Measurements from ENCODE around the gene WDHD1.
A peak's percentile ranks its signal among the peaks of the same experiment; 100 is the strongest.
"Not testable (repeated sequence)": the region's sequence is repeated elsewhere in the genome, so short reads cannot be mapped to it uniquely, and the experiment has no call there.

The WDHD1 gene

GRCh38 chr14:55048900-55049436, 22.1 kb upstream of the WDHD1 start:
- no peak overlapping the region for H3K27ac ChIP-seq (ENCODE audit: insufficient read depth in 1 of 2, low read depth in 1 of 2, low read length in 2 of 2, poor library complexity in 1 of 2, severe bottlenecking in 2 of 2)
- H3K27me3 ChIP-seq (replicated peaks in 2 of 5; ENCODE audit: control insufficient read depth in 4 of 5, insufficient read depth in 5 of 5, low read length in 4 of 5) = no peaks in the 10 kb centered on the region
- ChIA-PET CTCF (no interaction called here), POLR2A (no interaction called here)
- H3K36me3 ChIP-seq (ENCODE audit: control insufficient read depth in 4 of 4, insufficient read depth in 4 of 4, low read length in 3 of 4) = peaks cover 0 to 8% (median 4%) of the 10 kb centered on the region in 4 experiments
- H3K4me3 ChIP-seq (ENCODE audit: control insufficient read depth in 1 of 7, extremely low read depth in 1 of 7, insufficient read depth in 4 of 7, low read depth in 2 of 7, low read length in 6 of 7) = no peak overlapping the region
- no CpG with 5 or more reads among the region's 2 CpGs for WGBS (ENCODE audit: insufficient coverage)
- peaks cover 11 to 24% (median 19%) of the 10 kb centered on the region in 4 experiments for H3K4me1 ChIP-seq (ENCODE audit: control extremely low read depth in 1 of 4, control insufficient read depth in 4 of 4, insufficient read depth in 4 of 4, low read length in 3 of 4)
- no peaks in the 10 kb centered on the region for H3K9me3 ChIP-seq (ENCODE audit: control extremely low read depth in 1 of 5, control insufficient read depth in 4 of 5, insufficient read depth in 2 of 5, low read depth in 1 of 5, low read length in 4 of 5)
- no peak for DNase-seq

- Histone ChIP-seq H3K27ac (ENCODE audit: insufficient read depth in 1 of 2, low read depth in 1 of 2, low read length in 2 of 2, poor library complexity in 1 of 2, severe bottlenecking in 2 of 2) (no peak overlapping the region), H3K9me3 (ENCODE audit: control extremely low read depth in 1 of 5, control insufficient read depth in 4 of 5, insufficient read depth in 2 of 5, low read depth in 1 of 5, low read length in 4 of 5) (no peaks in the 10 kb centered on the region), H3K4me3 (ENCODE audit: control insufficient read depth in 1 of 7, extremely low read depth in 1 of 7, insufficient read depth in 4 of 7, low read depth in 2 of 7, low read length in 6 of 7) (no peak overlapping the region), H3K4me1 (ENCODE audit: control extremely low read depth in 1 of 4, control insufficient read depth in 4 of 4, insufficient read depth in 4 of 4, low read length in 3 of 4) (peaks cover 4 to 14% (median 9%) of the 10 kb centered on the region in 4 experiments), H3K27me3 (replicated peaks in 2 of 5; ENCODE audit: control insufficient read depth in 4 of 5, insufficient read depth in 5 of 5, low read length in 4 of 5) (no peaks in the 10 kb centered on the region), H3K36me3 (ENCODE audit: control insufficient read depth in 4 of 4, insufficient read depth in 4 of 4, low read length in 3 of 4) (peaks cover 0 to 16% (median 7%) of the 10 kb centered on the region in 4 experiments)
- DNase-seq = no peak
- ChIA-PET CTCF (no interaction called here), POLR2A (interaction anchor here (0.6 to 1.2 kb wide), 2 partner anchors 18 to 19 kb away, joined by 3 to 4 read pairs; no protein-coding TSS in a partner anchor)
- WGBS (ENCODE audit: insufficient coverage) = 87% methylated on average over 4 of the region's 5 CpGs
Observed at GRCh38 chr14:55047301-55048053, 20.6 kb upstream of the WDHD1 start.

GRCh38 chr14:55045087-55045486, 18.2 kb upstream of the WDHD1 start:
- H3K4me1 ChIP-seq (ENCODE audit: control extremely low read depth in 1 of 4, control insufficient read depth in 4 of 4, insufficient read depth in 4 of 4, low read length in 3 of 4) = peaks cover 0 to 3% (median 0%) of the 10 kb centered on the region in 4 experiments
- H3K27me3 ChIP-seq (replicated peaks in 2 of 5; ENCODE audit: control insufficient read depth in 4 of 5, insufficient read depth in 5 of 5, low read length in 4 of 5) = no peaks in the 10 kb centered on the region
- H3K9me3 ChIP-seq (ENCODE audit: control extremely low read depth in 1 of 5, control insufficient read depth in 4 of 5, insufficient read depth in 2 of 5, low read depth in 1 of 5, low read length in 4 of 5) = no peaks in the 10 kb centered on the region
- peaks cover 0 to 16% (median 7%) of the 10 kb centered on the region in 4 experiments for H3K36me3 ChIP-seq (ENCODE audit: control insufficient read depth in 4 of 4, insufficient read depth in 4 of 4, low read length in 3 of 4)
- DNase-seq = no peak
- ChIA-PET POLR2A (no interaction called here), CTCF (interaction anchor here (0.9 to 1.5 kb wide), 5 partner anchors 11 to 48 kb away, joined by 3 to 6 read pairs (median 6); no protein-coding TSS in a partner anchor)
- H3K27ac ChIP-seq (ENCODE audit: insufficient read depth in 1 of 2, low read depth in 1 of 2, low read length in 2 of 2, poor library complexity in 1 of 2, severe bottlenecking in 2 of 2) = no peak overlapping the region
- no peak overlapping the region for H3K4me3 ChIP-seq (ENCODE audit: control insufficient read depth in 1 of 7, extremely low read depth in 1 of 7, insufficient read depth in 4 of 7, low read depth in 2 of 7, low read length in 6 of 7)

- Histone ChIP-seq H3K36me3 (ENCODE audit: control insufficient read depth in 4 of 4, insufficient read depth in 4 of 4, low read length in 3 of 4) (peaks cover 0 to 23% (median 7%) of the 10 kb centered on the region in 4 experiments), H3K4me1 (ENCODE audit: control extremely low read depth in 1 of 4, control insufficient read depth in 4 of 4, insufficient read depth in 4 of 4, low read length in 3 of 4) (peaks cover 0 to 3% (median 0%) of the 10 kb centered on the region in 4 experiments), H3K27me3 (replicated peaks in 2 of 5; ENCODE audit: control insufficient read depth in 4 of 5, insufficient read depth in 5 of 5, low read length in 4 of 5) (no peaks in the 10 kb centered on the region), H3K9me3 (ENCODE audit: control extremely low read depth in 1 of 5, control insufficient read depth in 4 of 5, insufficient read depth in 2 of 5, low read depth in 1 of 5, low read length in 4 of 5) (no peaks in the 10 kb centered on the region), H3K27ac (ENCODE audit: insufficient read depth in 1 of 2, low read depth in 1 of 2, low read length in 2 of 2, poor library complexity in 1 of 2, severe bottlenecking in 2 of 2) (no peak overlapping the region), H3K4me3 (ENCODE audit: control insufficient read depth in 1 of 7, extremely low read depth in 1 of 7, insufficient read depth in 4 of 7, low read depth in 2 of 7, low read length in 6 of 7) (no peak overlapping the region)
- no peak for DNase-seq
- 92% methylated on average over 2 of the region's 5 CpGs for WGBS (ENCODE audit: insufficient coverage)
- CTCF ChIA-PET = interaction anchor here (0.6 to 1.2 kb wide), 2 partner anchors 44 to 71 kb away, joined by 3 to 4 read pairs; no protein-coding TSS in a partner anchor
- POLR2A ChIA-PET = no interaction called here
Observed at GRCh38 chr14:55043528-55043927, 16.6 kb upstream of the WDHD1 start.

- no peak overlapping the region for H3K27ac ChIP-seq (ENCODE audit: insufficient read depth in 1 of 2, low read depth in 1 of 2, low read length in 2 of 2, poor library complexity in 1 of 2, severe bottlenecking in 2 of 2)
Observed at GRCh38 chr14:55038708-55039107, 11.8 kb upstream of the WDHD1 start.

GRCh38 chr14:55037995-55038394, 11.1 kb upstream of the WDHD1 start:
- H3K4me1 ChIP-seq (ENCODE audit: control extremely low read depth in 1 of 4, control insufficient read depth in 4 of 4, insufficient read depth in 4 of 4, low read length in 3 of 4); H3K27ac ChIP-seq (ENCODE audit: insufficient read depth in 1 of 2, low read depth in 1 of 2, low read length in 2 of 2, poor library complexity in 1 of 2, severe bottlenecking in 2 of 2); DNase-seq; H3K9me3 ChIP-seq (ENCODE audit: control extremely low read depth in 1 of 5, control insufficient read depth in 4 of 5, insufficient read depth in 2 of 5, low read depth in 1 of 5, low read length in 4 of 5); H3K27me3 ChIP-seq (replicated peaks in 2 of 5; ENCODE audit: control insufficient read depth in 4 of 5, insufficient read depth in 5 of 5, low read length in 4 of 5); H3K4me3 ChIP-seq (ENCODE audit: control insufficient read depth in 1 of 7, extremely low read depth in 1 of 7, insufficient read depth in 4 of 7, low read depth in 2 of 7, low read length in 6 of 7); POLR2A ChIA-PET: not testable (repeated sequence)
- CTCF ChIA-PET = interaction anchor here (1.3 kb wide), 1 partner anchor 13 kb away, joined by 5 read pairs; the partner anchor contains the start of gene MAPK1IP1L
- peaks cover 6 to 26% (median 10%) of the 10 kb centered on the region in 4 experiments for H3K36me3 ChIP-seq (ENCODE audit: control insufficient read depth in 4 of 4, insufficient read depth in 4 of 4, low read length in 3 of 4)

More at GRCh38 chr14:55038708-55039107, 11.8 kb upstream of the WDHD1 start:
- no peaks in the 10 kb centered on the region for H3K27me3 ChIP-seq (replicated peaks in 2 of 5; ENCODE audit: control insufficient read depth in 4 of 5, insufficient read depth in 5 of 5, low read length in 4 of 5)
- POLR2A ChIA-PET = no interaction called here
- no peaks in the 10 kb centered on the region for H3K9me3 ChIP-seq (ENCODE audit: control extremely low read depth in 1 of 5, control insufficient read depth in 4 of 5, insufficient read depth in 2 of 5, low read depth in 1 of 5, low read length in 4 of 5)
- H3K36me3 ChIP-seq (ENCODE audit: control insufficient read depth in 4 of 4, insufficient read depth in 4 of 4, low read length in 3 of 4) = peaks cover 8 to 33% (median 14%) of the 10 kb centered on the region in 4 experiments
- H3K4me1 ChIP-seq (ENCODE audit: control extremely low read depth in 1 of 4, control insufficient read depth in 4 of 4, insufficient read depth in 4 of 4, low read length in 3 of 4) = no peaks in the 10 kb centered on the region
- no peak for DNase-seq
- no peak overlapping the region for H3K4me3 ChIP-seq (ENCODE audit: control insufficient read depth in 1 of 7, extremely low read depth in 1 of 7, insufficient read depth in 4 of 7, low read depth in 2 of 7, low read length in 6 of 7)
- CTCF ChIA-PET = interaction anchor here (1.3 kb wide), 1 partner anchor 13 kb away, joined by 5 read pairs; the partner anchor contains the start of gene MAPK1IP1L

- H3K4me1 ChIP-seq (ENCODE audit: control extremely low read depth in 1 of 4, control insufficient read depth in 4 of 4, insufficient read depth in 4 of 4, low read length in 3 of 4) = peaks cover 11 to 31% (median 21%) of the 10 kb centered on the region in 4 experiments
- H3K36me3 ChIP-seq (ENCODE audit: control insufficient read depth in 4 of 4, insufficient read depth in 4 of 4, low read length in 3 of 4) = peaks cover 0 to 11% (median 3%) of the 10 kb centered on the region in 4 experiments
- no peak overlapping the region for H3K27ac ChIP-seq (ENCODE audit: insufficient read depth in 1 of 2, low read depth in 1 of 2, low read length in 2 of 2, poor library complexity in 1 of 2, severe bottlenecking in 2 of 2)
- peak overlapping the region in 2 of 7 experiments; percentile 29 to 30 for H3K4me3 ChIP-seq (ENCODE audit: control insufficient read depth in 1 of 7, extremely low read depth in 1 of 7, insufficient read depth in 4 of 7, low read depth in 2 of 7, low read length in 6 of 7)
- ChIA-PET CTCF (interaction anchor here (0.9 to 3.8 kb wide), 2 partner anchors 19 to 21 kb away, joined by 3 to 19 read pairs; partner anchors contain the start of gene MAPK1IP1L), POLR2A (no interaction called here)
- H3K9me3 ChIP-seq (ENCODE audit: control extremely low read depth in 1 of 5, control insufficient read depth in 4 of 5, insufficient read depth in 2 of 5, low read depth in 1 of 5, low read length in 4 of 5) = no peaks in the 10 kb centered on the region
- no CpG with 5 or more reads among the region's 2 CpGs for WGBS (ENCODE audit: insufficient coverage)
- peak in 1 of 3 donors; percentile 3 for DNase-seq
- no peaks in the 10 kb centered on the region for H3K27me3 ChIP-seq (replicated peaks in 2 of 5; ENCODE audit: control insufficient read depth in 4 of 5, insufficient read depth in 5 of 5, low read length in 4 of 5)
Observed at GRCh38 chr14:55031190-55031589, 4.3 kb upstream of the WDHD1 start.
